ENCODE measurements around the gene TMCC1.

DNA sequence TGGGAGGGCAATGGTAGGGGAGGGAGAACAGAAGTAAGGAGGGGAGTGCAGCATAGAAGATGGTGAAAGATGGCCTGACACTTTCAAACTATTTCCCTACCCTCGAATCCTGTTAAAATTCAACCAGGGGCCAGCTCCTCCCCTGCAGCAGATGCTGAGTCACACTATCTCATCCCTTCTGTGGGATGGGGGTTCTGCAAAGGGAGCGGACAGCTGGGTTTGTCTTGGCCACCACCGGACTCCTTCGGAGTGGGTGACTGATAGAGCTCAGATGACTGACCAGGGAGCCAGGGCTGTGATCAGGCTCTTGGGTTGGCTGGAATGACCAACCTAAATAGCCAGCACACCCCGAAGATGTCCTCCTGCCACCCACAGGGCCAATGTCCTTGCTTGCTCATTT is 33.6 kb upstream of the TMCC1 start:
- TF ChIP-seq, protein P1, sequence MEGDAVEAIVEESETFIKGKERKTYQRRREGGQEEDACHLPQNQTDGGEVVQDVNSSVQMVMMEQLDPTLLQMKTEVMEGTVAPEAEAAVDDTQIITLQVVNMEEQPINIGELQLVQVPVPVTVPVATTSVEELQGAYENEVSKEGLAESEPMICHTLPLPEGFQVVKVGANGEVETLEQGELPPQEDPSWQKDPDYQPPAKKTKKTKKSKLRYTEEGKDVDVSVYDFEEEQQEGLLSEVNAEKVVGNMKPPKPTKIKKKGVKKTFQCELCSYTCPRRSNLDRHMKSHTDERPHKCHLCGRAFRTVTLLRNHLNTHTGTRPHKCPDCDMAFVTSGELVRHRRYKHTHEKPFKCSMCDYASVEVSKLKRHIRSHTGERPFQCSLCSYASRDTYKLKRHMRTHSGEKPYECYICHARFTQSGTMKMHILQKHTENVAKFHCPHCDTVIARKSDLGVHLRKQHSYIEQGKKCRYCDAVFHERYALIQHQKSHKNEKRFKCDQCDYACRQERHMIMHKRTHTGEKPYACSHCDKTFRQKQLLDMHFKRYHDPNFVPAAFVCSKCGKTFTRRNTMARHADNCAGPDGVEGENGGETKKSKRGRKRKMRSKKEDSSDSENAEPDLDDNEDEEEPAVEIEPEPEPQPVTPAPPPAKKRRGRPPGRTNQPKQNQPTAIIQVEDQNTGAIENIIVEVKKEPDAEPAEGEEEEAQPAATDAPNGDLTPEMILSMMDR (IDR thresholded peaks at IDR 0.05): no peak
- TF ChIP-seq POLR2AphosphoS5 (IDR thresholded peaks at IDR 0.05; ENCODE audit: insufficient read depth in 1 of 2, low read depth in 1 of 2): no peak
